Measurements from ENCODE around the gene SPOUT1.
"Not testable (repeated sequence)": the region's sequence is repeated elsewhere in the genome, so short reads cannot be mapped to it uniquely, and the experiment has no call there.

- TF ChIP-seq POLR2A, CTCF (IDR thresholded peaks at IDR 0.05): not testable (repeated sequence)
Measured at GRCh38 chr9:128858476-128858875, 28.9 kb upstream of the SPOUT1 start.

All from lower leg skin (tissue), 3 donors.